Lower leg skin (tissue), 4 donors: ENCODE measurements around the gene PCGF3. TPM values are rescaled to one million over a fixed set of nuclear protein-coding genes. Genes with fewer than 3 reads are reported as not detected.

Experiments
- DNase-seq, 2 donors: peaks; one replicate each; pipeline ENCODE4 v3.0.0-alpha.2; 2019; ENCODE audit warnings: low spot score in 2 of 2
- H3K4me3 ChIP-seq: fragments of 200-600 bp; sonication (generic); 2 replicates; pipeline ENCODE4 v1.5.1; 2017; ENCODE audit warnings: mild to moderate bottlenecking, low read depth; ENCODE audit not compliant: poor library complexity, severe bottlenecking
- POLR2A ChIP-seq, 2 donors: fragments of 450-650 bp; IDR thresholded peaks; one replicate each; pipeline ENCODE4 v1.6.1; 2016 to 2017; ENCODE audit warnings: antibody characterized with exemption in 2 of 2, mild to moderate bottlenecking in 1 of 2, moderate library complexity in 1 of 2
- WGBS, 2 donors: methylation state at CpG; one replicate each; pipeline ENCODE4 v1.1.5; 2018; 5-methylcytosine and 5-hydroxymethylcytosine counted together
- intact Hi-C: fragments of 100-400 bp; cut with DNase I; formaldehyde crosslinking; loops from one replicate; pipeline ENCODE4 v1.15.0; 2023; ENCODE audit warnings: low total_unique reads
- total RNA-seq, 4 donors: library from RNA; depleted of rRNA; stranded (reverse); fragments of >200 nt; gene quantifications; one replicate each; pipeline ENCODE4 v1.1.0, GENCODE V29; 2016
- TF ChIP-seq, protein P1 (sequence below), 3 donors: fragments of 450-650 bp; IDR thresholded peaks; one replicate each; pipeline ENCODE4 v1.5.1; 2016; ENCODE audit warnings: antibody characterized with exemption in 3 of 3, mild to moderate bottlenecking in 3 of 3, moderate library complexity in 2 of 3

PCGF3 gene
- total RNA-seq, 4 donors from 2014 or later: 55.2 to 102 (median 72.3) TPM

DNA sequence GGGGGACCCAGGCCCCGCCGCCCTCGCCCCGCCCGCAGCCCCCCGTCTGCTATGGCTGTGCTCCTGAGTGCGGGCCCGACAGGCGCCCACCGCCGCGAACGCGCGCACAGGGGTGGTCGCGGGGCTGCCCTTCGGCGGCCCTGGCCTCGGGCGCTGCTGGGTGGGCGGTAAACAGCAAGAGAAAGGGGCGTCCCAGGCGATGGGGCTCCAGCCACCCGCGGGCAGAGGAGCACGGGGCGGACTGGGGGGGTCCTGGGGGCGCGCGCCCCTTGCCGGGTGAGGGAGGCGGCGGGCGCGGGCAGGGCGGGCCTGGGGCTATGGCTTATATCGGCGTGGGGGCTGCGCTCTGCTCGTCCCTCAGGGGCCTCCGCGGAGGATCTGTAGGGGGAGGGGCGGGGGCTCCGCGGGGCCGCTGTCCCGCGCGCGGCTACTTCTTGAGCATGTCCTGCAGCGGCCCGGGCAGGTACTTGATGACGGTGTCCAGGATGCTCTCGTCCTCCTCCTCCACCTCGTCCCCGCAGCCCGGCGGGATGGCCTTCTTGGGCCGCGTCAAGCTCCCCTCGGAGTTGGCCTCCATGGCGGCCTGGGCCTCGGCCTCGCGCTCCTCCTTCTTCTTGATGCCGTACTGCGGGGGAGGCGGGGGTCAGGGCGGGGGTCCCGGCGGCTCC is 80.6 kb downstream of the PCGF3 start:
- TF ChIP-seq, protein P1, sequence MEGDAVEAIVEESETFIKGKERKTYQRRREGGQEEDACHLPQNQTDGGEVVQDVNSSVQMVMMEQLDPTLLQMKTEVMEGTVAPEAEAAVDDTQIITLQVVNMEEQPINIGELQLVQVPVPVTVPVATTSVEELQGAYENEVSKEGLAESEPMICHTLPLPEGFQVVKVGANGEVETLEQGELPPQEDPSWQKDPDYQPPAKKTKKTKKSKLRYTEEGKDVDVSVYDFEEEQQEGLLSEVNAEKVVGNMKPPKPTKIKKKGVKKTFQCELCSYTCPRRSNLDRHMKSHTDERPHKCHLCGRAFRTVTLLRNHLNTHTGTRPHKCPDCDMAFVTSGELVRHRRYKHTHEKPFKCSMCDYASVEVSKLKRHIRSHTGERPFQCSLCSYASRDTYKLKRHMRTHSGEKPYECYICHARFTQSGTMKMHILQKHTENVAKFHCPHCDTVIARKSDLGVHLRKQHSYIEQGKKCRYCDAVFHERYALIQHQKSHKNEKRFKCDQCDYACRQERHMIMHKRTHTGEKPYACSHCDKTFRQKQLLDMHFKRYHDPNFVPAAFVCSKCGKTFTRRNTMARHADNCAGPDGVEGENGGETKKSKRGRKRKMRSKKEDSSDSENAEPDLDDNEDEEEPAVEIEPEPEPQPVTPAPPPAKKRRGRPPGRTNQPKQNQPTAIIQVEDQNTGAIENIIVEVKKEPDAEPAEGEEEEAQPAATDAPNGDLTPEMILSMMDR (IDR thresholded peaks at IDR 0.05): no peak
- TF ChIP-seq POLR2A (IDR thresholded peaks at IDR 0.05): no peak
- 1 to 13% methylated on average over 29 to 42 of the region's 72 CpGs for WGBS, 2 donors
- intact Hi-C loops: no loop called here
- H3K4me3 ChIP-seq: peak overlapping the region; percentile 9
- no peak for DNase-seq

GRCh38 chr4:786861-787300 is 81.2 kb downstream of the PCGF3 start:
- intact Hi-C loops: no loop called here
- WGBS, 2 donors: 34 to 64% methylated on average over 12 of the region's 16 CpGs
- no peak for TF ChIP-seq POLR2A (IDR thresholded peaks at IDR 0.05)
- TF ChIP-seq, protein P1 (IDR thresholded peaks at IDR 0.05): no peak
- H3K4me3 ChIP-seq: no peak overlapping the region
- DNase-seq: peak in 1 of 2 donors; percentile 87

- intact Hi-C loops: no loop called here
- no peak overlapping the region for H3K4me3 ChIP-seq
- 76 to 91% methylated on average over 16 of the region's 16 CpGs for WGBS, 2 donors
- DNase-seq: no peak
- no peak for TF ChIP-seq POLR2A (IDR thresholded peaks at IDR 0.05)
- TF ChIP-seq, protein P1 (IDR thresholded peaks at IDR 0.05): no peak
Observed at GRCh38 chr4:787561-787981, 81.9 kb downstream of the PCGF3 start.

DNA sequence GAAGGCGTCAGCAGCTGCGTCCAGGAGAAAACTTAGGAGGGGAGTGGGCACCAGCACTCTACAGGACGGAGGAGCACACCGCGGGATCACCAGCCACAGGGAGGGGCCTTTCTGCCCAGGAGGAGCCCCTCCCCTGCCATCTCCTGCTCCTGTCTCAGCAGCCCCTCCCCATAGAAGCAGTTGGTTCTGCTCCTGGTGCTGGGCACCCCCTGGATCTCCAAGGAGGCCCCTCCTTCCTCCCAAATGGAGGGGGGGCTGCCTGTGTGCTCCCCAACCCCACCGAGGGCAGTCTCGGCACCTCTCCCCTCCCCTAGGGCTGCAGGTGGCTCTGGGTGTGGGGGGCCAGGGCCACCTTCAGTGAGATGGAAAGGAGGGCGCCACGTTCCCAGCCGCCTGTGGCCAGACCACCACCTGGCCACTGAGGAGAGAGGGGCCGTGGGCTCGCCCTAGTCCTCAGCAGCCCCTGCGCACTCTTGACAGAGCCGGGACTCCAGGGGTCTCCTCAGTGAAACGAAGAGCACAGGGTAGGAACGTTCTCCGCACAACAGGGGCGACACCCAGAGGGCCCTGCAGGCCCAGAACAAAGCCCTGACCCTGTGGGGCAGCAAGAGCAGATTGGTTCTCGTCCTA is 82.5 kb downstream of the PCGF3 start:
- intact Hi-C loops: no loop called here
- no peak for DNase-seq
- no peak for TF ChIP-seq POLR2A (IDR thresholded peaks at IDR 0.05)
- TF ChIP-seq, protein P1 (IDR thresholded peaks at IDR 0.05): no peak
- 82 to 87% methylated on average over 16 to 17 of the region's 19 CpGs for WGBS, 2 donors
- no peak overlapping the region for H3K4me3 ChIP-seq

GRCh38 chr4:788636-789297 is 83.1 kb downstream of the PCGF3 start:
- 48 to 53% methylated on average over 18 of the region's 18 CpGs for whole genome bisulfite sequencing, 2 donors
- no peak overlapping the region for H3K4me3 ChIP-seq
- intact Hi-C loops: no loop called here
- TF ChIP-seq POLR2A (IDR thresholded peaks at IDR 0.05): no peak
- DNase-seq: peak in 1 of 2 donors; percentile 86
